ENCODE data around the gene IQCN.

IQCN gene

GRCh38 chr19:18264137-18264854 lies 10.0 kb downstream of the IQCN start:
- no peak overlapping the region for H3K4me3 ChIP-seq (ENCODE audit: low read length)
- no peak for TF ChIP-seq CTCF (IDR thresholded peaks at IDR 0.05; ENCODE audit: insufficient read depth, low read depth, low read length, missing control alignments)
- DNase-seq (ENCODE audit: low read depth): no peak

GRCh38 chr19:18263324-18264136 lies 10.7 kb downstream of the IQCN start:
- TF ChIP-seq CTCF (IDR thresholded peaks at IDR 0.05; ENCODE audit: insufficient read depth, low read depth, low read length, missing control alignments): no peak
- H3K4me3 ChIP-seq (ENCODE audit: low read length): no peak overlapping the region
- DNase-seq (ENCODE audit: low read depth): no peak

GRCh38 chr19:18262917-18263316 lies 11.3 kb downstream of the IQCN start:
- H3K4me3 ChIP-seq (ENCODE audit: low read length): no peak overlapping the region
- TF ChIP-seq CTCF (IDR thresholded peaks at IDR 0.05; ENCODE audit: insufficient read depth, low read depth, low read length, missing control alignments): no peak
- DNase-seq (ENCODE audit: low read depth): no peak

- H3K4me3 ChIP-seq (ENCODE audit: low read length): no peak overlapping the region
- no peak for TF ChIP-seq CTCF (IDR thresholded peaks at IDR 0.05; ENCODE audit: insufficient read depth, low read depth, low read length, missing control alignments)
These were observed 12.1 kb downstream of the IQCN start for GRCh38 chr19:18262144-18262543.

GRCh38 chr19:18261474-18261873 lies 12.8 kb downstream of the IQCN start:
- DNase-seq (ENCODE audit: low read depth): no peak
- no peak for TF ChIP-seq CTCF (IDR thresholded peaks at IDR 0.05; ENCODE audit: insufficient read depth, low read depth, low read length, missing control alignments)
- no peak overlapping the region for H3K4me3 ChIP-seq (ENCODE audit: low read length)

More at GRCh38 chr19:18262144-18262543, 12.1 kb downstream of the IQCN start:
- DNase-seq (ENCODE audit: low read depth): no peak

- H3K4me3 ChIP-seq (ENCODE audit: low read length): no peak overlapping the region
- no peak for TF ChIP-seq CTCF (IDR thresholded peaks at IDR 0.05; ENCODE audit: insufficient read depth, low read depth, low read length, missing control alignments)
- no peak for DNase-seq (ENCODE audit: low read depth)
These were observed 14.4 kb downstream of the IQCN start for GRCh38 chr19:18259893-18260292.

Measured in epithelial cell of esophagus (primary cell).